ENCODE data around the gene MAST4.

The MAST4 gene

DNA sequence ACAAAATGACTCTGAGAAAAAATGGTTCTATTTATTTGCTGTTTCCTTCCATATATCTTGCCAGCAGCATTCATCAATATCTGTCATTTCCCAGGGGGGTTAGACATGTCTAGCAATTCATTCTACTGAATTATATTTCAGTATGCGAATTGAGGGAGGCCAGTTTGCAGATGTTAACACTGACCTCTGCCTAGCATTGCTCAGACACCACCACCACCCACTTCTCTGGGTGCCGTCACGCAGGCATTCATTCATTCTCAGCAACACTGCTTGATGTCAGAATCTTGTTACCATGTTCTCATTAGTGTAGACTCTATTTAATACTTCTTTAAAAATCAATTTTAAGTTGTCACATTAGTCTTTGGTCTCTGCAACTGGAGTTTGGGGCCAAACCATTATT, 181.7 kb downstream of the MAST4 start (continued):
- TF ChIP-seq ZNF660 (tag by site-specific recombination; IDR thresholded peaks at IDR 0.05) (no peak), ZNF521 (tag by site-specific recombination; IDR thresholded peaks at IDR 0.05) (no peak)

DNA sequence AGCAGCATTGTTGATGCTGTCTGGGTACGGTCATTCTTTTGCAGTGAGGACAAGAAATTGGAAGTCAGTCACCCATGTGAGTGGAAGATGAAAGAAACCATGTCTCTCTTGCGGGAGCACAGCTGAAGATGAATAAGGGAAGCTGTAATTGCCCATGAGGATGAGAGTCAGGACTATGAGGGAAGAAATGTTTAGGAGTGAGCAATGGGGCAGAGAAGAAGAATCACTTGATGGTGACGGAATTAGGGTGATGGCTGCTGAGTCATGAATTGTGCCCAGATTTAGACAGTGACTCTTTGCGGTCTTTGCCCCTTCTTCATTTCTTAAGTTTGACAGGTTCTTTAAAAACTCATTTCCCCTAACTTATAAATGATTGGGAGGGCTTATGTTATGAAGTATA, 183.3 kb downstream of the MAST4 start:
- TF ChIP-seq ZNF768 (tag by site-specific recombination; IDR thresholded peaks at IDR 0.05) (no peak), ZNF274 (IDR thresholded peaks at IDR 0.05; ENCODE audit: low read length) (no peak), ZNF274 (tag by site-specific recombination; IDR thresholded peaks at IDR 0.05; ENCODE audit: borderline replicate concordance) (no peak), ZNF558 (tag by site-specific recombination; IDR thresholded peaks at IDR 0.05) (no peak), ZNF629 (tag by site-specific recombination; IDR thresholded peaks at IDR 0.05) (no peak), ZNF10 (tag by site-specific recombination; IDR thresholded peaks at IDR 0.05) (no peak), ZFP69B (tag by site-specific recombination; IDR thresholded peaks at IDR 0.05) (no peak), ZNF155 (tag by site-specific recombination; IDR thresholded peaks at IDR 0.05) (no peak), ZNF248 (tag by site-specific recombination; IDR thresholded peaks at IDR 0.05) (no peak), ZNF624 (tag by site-specific recombination; IDR thresholded peaks at IDR 0.05) (no peak), ZSCAN23 (tag by site-specific recombination; IDR thresholded peaks at IDR 0.05) (no peak), ZNF433 (tag by site-specific recombination; IDR thresholded peaks at IDR 0.05; ENCODE audit: low read depth) (no peak), ZNF423 (tag by site-specific recombination; IDR thresholded peaks at IDR 0.05) (no peak), SCRT1 (tag by site-specific recombination; IDR thresholded peaks at IDR 0.05; ENCODE audit: borderline replicate concordance) (no peak), ZNF76 (tag by site-specific recombination; IDR thresholded peaks at IDR 0.05; ENCODE audit: borderline replicate concordance, low read depth) (no peak), ZNF571 (tag by site-specific recombination; IDR thresholded peaks at IDR 0.05) (no peak), ZNF664 (tag by site-specific recombination; IDR thresholded peaks at IDR 0.05) (no peak)
- TF ChIP-seq, protein P1, sequence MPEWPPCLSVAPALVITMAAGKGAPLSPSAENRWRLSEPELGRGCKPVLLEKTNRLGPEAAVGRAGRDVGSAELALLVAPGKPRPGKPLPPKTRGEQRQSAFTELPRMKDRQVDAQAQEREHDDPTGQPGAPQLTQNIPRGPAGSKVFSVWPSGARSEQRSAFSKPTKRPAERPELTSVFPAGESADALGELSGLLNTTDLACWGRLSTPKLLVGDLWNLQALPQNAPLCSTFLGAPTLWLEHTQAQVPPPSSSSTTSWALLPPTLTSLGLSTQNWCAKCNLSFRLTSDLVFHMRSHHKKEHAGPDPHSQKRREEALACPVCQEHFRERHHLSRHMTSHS (tag by site-specific recombination; IDR thresholded peaks at IDR 0.05), result no peak
- Histone ChIP-seq H3K4me1 (ENCODE audit: control insufficient read depth, insufficient read depth, low read length) (no peaks in the 10 kb centered on the region), H3K36me3 (ENCODE audit: control insufficient read depth in 2 of 2, insufficient read depth in 1 of 2, low read length in 2 of 2) (no peaks in the 10 kb centered on the region), H3K27ac (ENCODE audit: extremely low read depth, low read depth, low read length) (no peak overlapping the region), H3K9me3 (ENCODE audit: control insufficient read depth, insufficient read depth, low read depth, low read length) (no peaks in the 10 kb centered on the region), H3K4me3 (ENCODE audit: low read depth, low read length) (no peak overlapping the region)
- ChIA-PET POLR2A (no interaction called here), CTCF (no interaction called here)

DNA sequence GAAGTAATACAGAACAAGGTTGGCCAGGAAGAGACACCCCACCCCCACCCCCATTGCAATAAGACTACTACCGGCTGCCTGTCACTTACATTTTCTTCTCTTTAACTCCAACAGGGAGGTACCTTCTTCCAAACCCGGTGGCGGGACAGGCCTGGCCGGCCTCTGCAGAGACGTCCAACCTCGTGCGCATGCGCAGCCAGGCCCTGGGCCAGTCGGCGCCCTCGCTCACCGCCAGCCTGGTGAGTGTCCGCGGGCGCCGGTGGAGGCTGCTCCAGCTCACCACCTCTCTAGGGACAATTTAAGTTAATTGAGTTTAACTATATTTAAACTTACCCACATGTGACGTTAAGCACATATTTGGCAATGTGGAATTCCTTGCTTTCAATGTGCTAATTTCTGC, 192.4 kb downstream of the MAST4 start:
- Histone ChIP-seq H3K9me3 (ENCODE audit: control insufficient read depth, insufficient read depth, low read depth, low read length) (no peaks in the 10 kb centered on the region), H3K36me3 (ENCODE audit: control insufficient read depth in 2 of 2, insufficient read depth in 1 of 2, low read length in 2 of 2) (no peaks in the 10 kb centered on the region), H3K4me1 (ENCODE audit: control insufficient read depth, insufficient read depth, low read length) (no peaks in the 10 kb centered on the region), H3K4me3 (ENCODE audit: low read depth, low read length) (no peak overlapping the region), H3K27ac (ENCODE audit: extremely low read depth, low read depth, low read length) (no peak overlapping the region)
- ChIA-PET CTCF (interaction anchor here (1.4 kb wide), 1 partner anchor 12 kb away, joined by 3 read pairs; no protein-coding TSS in a partner anchor), POLR2A (no interaction called here)
- TF ChIP-seq, protein P2, sequence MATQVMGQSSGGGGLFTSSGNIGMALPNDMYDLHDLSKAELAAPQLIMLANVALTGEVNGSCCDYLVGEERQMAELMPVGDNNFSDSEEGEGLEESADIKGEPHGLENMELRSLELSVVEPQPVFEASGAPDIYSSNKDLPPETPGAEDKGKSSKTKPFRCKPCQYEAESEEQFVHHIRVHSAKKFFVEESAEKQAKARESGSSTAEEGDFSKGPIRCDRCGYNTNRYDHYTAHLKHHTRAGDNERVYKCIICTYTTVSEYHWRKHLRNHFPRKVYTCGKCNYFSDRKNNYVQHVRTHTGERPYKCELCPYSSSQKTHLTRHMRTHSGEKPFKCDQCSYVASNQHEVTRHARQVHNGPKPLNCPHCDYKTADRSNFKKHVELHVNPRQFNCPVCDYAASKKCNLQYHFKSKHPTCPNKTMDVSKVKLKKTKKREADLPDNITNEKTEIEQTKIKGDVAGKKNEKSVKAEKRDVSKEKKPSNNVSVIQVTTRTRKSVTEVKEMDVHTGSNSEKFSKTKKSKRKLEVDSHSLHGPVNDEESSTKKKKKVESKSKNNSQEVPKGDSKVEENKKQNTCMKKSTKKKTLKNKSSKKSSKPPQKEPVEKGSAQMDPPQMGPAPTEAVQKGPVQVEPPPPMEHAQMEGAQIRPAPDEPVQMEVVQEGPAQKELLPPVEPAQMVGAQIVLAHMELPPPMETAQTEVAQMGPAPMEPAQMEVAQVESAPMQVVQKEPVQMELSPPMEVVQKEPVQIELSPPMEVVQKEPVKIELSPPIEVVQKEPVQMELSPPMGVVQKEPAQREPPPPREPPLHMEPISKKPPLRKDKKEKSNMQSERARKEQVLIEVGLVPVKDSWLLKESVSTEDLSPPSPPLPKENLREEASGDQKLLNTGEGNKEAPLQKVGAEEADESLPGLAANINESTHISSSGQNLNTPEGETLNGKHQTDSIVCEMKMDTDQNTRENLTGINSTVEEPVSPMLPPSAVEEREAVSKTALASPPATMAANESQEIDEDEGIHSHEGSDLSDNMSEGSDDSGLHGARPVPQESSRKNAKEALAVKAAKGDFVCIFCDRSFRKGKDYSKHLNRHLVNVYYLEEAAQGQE (tag by site-specific recombination; IDR thresholded peaks at IDR 0.05), result no peak
- TF ChIP-seq, protein P3, sequence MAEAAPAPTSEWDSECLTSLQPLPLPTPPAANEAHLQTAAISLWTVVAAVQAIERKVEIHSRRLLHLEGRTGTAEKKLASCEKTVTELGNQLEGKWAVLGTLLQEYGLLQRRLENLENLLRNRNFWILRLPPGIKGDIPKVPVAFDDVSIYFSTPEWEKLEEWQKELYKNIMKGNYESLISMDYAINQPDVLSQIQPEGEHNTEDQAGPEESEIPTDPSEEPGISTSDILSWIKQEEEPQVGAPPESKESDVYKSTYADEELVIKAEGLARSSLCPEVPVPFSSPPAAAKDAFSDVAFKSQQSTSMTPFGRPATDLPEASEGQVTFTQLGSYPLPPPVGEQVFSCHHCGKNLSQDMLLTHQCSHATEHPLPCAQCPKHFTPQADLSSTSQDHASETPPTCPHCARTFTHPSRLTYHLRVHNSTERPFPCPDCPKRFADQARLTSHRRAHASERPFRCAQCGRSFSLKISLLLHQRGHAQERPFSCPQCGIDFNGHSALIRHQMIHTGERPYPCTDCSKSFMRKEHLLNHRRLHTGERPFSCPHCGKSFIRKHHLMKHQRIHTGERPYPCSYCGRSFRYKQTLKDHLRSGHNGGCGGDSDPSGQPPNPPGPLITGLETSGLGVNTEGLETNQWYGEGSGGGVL (tag by site-specific recombination; IDR thresholded peaks at IDR 0.05), result no peak
- TF ChIP-seq ZSCAN23 (tag by site-specific recombination; IDR thresholded peaks at IDR 0.05) (no peak), ZNF791 (tag by site-specific recombination; IDR thresholded peaks at IDR 0.05) (no peak), ZNF530 (tag by site-specific recombination; IDR thresholded peaks at IDR 0.05; ENCODE audit: low read depth) (no peak), ZFP69B (tag by site-specific recombination; IDR thresholded peaks at IDR 0.05) (no peak), ZNF391 (tag by site-specific recombination; IDR thresholded peaks at IDR 0.05; ENCODE audit: borderline replicate concordance, low read depth) (no peak), ZNF501 (tag by site-specific recombination; IDR thresholded peaks at IDR 0.05) (no peak), SP3 (tag by site-specific recombination; IDR thresholded peaks at IDR 0.05) (no peak), ZXDB (tag by site-specific recombination; IDR thresholded peaks at IDR 0.05) (no peak), ZNF132 (tag by site-specific recombination; IDR thresholded peaks at IDR 0.05; ENCODE audit: borderline replicate concordance) (no peak)
- TF ChIP-seq, protein P4, sequence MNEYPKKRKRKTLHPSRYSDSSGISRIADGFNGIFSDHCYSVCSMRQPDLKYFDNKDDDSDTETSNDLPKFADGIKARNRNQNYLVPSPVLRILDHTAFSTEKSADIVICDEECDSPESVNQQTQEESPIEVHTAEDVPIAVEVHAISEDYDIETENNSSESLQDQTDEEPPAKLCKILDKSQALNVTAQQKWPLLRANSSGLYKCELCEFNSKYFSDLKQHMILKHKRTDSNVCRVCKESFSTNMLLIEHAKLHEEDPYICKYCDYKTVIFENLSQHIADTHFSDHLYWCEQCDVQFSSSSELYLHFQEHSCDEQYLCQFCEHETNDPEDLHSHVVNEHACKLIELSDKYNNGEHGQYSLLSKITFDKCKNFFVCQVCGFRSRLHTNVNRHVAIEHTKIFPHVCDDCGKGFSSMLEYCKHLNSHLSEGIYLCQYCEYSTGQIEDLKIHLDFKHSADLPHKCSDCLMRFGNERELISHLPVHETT (tag by site-specific recombination; IDR thresholded peaks at IDR 0.05), result no peak
